ENCODE results near the gene TUBB8. TPM values are rescaled to one million over a fixed set of nuclear protein-coding genes. Genes with fewer than 3 reads are reported as not detected.

TUBB8 gene
- total and polyA plus RNA-seq, 12 donors = 0.04 TPM; not detected in 11

DNA sequence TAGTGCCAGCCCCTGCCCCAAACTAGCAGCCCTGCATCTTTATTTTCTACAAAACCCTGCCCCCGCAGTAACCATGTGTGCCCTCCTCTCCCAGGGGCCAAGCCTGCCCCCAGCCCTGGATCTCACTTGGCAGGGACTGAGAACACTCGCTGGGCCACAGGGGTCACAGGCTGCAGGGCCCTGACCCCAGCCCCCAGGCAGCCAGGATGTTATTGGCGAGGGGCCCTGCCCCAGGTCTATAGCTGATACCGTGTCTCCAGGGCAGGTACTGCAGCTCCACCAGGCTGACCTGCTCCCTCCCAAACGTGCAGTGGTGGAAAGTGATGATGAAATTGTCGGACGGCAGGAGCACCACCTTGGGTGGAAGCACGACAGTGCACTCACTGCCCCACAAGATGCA is 35.9 kb upstream of the TUBB8 start:
- no peaks in the 10 kb centered on the region for H3K9me3 ChIP-seq
- no peak overlapping the region for H3K4me3 ChIP-seq
- no peak overlapping the region for H3K27ac ChIP-seq
- H3K27me3 ChIP-seq = peaks cover 0 to 18% (median 6%) of the 10 kb centered on the region in 7 donors
- 81 to 82% methylated on average over 8 of the region's 8 CpGs for WGBS, 2 donors
- peaks cover 0 to 4% (median 0%) of the 10 kb centered on the region in 9 donors for H3K4me1 ChIP-seq
- intact Hi-C loops (cut with DNase I) = no loop called here
- ATAC-seq = no peak
- no peak for DNase-seq
- H3K36me3 ChIP-seq = no peaks in the 10 kb centered on the region
- TF ChIP-seq, protein P1, sequence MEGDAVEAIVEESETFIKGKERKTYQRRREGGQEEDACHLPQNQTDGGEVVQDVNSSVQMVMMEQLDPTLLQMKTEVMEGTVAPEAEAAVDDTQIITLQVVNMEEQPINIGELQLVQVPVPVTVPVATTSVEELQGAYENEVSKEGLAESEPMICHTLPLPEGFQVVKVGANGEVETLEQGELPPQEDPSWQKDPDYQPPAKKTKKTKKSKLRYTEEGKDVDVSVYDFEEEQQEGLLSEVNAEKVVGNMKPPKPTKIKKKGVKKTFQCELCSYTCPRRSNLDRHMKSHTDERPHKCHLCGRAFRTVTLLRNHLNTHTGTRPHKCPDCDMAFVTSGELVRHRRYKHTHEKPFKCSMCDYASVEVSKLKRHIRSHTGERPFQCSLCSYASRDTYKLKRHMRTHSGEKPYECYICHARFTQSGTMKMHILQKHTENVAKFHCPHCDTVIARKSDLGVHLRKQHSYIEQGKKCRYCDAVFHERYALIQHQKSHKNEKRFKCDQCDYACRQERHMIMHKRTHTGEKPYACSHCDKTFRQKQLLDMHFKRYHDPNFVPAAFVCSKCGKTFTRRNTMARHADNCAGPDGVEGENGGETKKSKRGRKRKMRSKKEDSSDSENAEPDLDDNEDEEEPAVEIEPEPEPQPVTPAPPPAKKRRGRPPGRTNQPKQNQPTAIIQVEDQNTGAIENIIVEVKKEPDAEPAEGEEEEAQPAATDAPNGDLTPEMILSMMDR (IDR thresholded peaks at IDR 0.05) = no peak

DNA sequence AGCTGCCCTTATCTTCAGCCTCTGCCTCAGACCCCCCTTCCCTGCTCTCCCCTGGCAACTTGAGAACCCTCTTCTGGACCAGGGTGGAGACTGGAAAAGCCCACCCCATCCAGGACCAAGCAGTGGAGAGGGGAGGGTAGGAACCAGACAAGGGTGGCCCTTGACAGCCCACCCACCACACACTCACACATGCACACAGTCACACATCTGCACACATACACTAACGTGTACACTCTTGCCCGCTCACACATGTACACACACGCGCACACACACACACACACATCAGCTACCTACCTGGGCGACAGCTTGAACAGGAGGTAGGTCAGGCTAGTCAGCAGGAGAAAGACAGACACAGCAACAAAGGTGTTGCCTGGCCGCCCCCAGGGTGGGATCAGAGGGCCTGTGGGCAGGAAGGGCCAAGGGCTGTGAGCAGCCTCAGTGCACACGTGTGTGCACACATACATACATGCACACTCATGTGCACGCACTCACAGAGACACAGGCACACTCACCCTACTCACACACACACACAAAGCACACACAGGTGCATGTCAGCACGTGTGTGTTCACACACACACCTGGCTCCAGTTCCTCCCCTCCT is 34.9 kb upstream of the TUBB8 start:
- TF ChIP-seq, protein P1 (IDR thresholded peaks at IDR 0.05) = no peak
- Histone ChIP-seq H3K27me3 (peaks cover 0 to 22% (median 6%) of the 10 kb centered on the region in 7 donors), H3K4me3 (no peak overlapping the region), H3K9me3 (no peaks in the 10 kb centered on the region), H3K4me1 (no peaks in the 10 kb centered on the region), H3K36me3 (no peaks in the 10 kb centered on the region), H3K27ac (no peak overlapping the region)
- 87 to 89% methylated on average over 9 of the region's 9 CpGs for WGBS, 2 donors
- no peak for ATAC-seq
- DNase-seq = no peak
- intact Hi-C loops (cut with DNase I) = no loop called here

DNA sequence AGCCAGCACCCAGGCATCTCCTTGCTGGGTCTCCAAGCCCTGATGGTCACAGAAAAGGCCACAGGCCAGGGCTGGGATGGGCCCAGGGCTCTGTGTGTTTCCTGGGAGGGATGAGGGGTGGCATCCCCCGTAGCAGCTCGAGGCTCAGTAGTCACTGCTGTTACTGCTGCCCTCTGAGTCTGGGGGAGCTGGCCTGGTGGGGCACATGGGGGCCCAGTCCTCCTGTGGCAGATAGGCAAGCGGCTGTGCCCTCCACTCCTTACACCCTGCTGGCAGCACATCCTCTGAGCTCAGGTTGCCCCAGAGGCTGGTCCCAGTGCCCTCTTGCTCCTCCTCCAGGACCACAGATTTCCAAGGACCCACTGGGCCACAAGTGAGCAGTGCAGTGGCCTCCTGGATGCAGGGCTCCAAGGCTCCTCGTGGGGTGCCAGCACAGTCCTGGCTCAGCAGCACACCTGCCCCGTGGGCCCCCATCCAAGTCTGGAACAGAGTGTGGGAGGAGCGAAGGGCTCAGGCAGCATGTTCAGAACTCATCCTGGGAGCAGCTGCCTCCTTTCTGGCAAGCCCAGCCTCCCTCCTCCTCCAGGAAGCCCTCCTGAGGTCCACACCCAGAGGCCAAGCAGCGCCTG is 31.5 kb upstream of the TUBB8 start:
- no peak for DNase-seq
- H3K4me1 ChIP-seq = peaks cover 0 to 7% (median 0%) of the 10 kb centered on the region in 9 donors
- TF ChIP-seq, protein P1 (IDR thresholded peaks at IDR 0.05) = no peak
- WGBS, 2 donors = 74 to 82% methylated on average over 7 of the region's 7 CpGs
- no peaks in the 10 kb centered on the region for H3K36me3 ChIP-seq
- intact Hi-C loops (cut with DNase I) = no loop called here
- ATAC-seq = peak in 1 of 8 donors; percentile 17
- no peak overlapping the region for H3K4me3 ChIP-seq
- H3K27me3 ChIP-seq = peaks cover 0 to 35% (median 7%) of the 10 kb centered on the region in 7 donors
- H3K27ac ChIP-seq = no peak overlapping the region
- H3K9me3 ChIP-seq = no peaks in the 10 kb centered on the region

DNA sequence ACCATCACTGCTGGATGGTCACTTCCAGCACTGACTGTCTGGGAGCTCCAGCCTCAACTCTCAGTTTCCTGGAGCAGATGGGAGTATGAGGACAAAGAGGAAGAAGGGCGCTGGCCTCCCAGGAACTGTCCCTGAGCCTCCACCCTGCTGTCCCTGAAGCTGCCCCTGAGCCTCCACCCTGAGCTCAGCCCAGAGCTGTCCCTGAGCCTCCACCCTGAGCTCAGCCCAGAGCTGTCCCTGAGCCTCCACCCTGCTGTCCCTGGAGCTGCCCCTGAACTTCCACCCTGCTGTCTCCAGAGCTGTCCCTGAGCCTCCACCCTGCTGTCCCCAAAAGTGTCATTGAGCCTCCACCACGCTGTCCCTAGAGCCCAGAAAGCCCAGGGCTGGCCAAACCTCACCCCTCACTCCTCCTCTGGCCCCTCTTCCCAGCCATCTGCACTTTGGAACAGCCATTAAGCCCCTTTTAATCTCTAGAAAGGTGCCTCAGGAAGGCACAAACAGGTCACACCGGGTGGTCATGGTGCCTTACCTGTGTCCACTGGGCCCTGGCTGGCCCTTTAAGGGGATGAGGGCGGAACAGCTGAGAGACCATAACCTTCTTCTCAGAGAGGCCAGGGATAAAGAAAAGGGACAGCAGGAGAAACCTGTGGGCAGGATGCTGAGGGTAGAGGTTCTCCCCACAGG is 30.6 kb upstream of the TUBB8 start:
- no peak for ATAC-seq
- TF ChIP-seq, protein P1 (IDR thresholded peaks at IDR 0.05) = no peak
- no peaks in the 10 kb centered on the region for H3K9me3 ChIP-seq
- H3K4me3 ChIP-seq = no peak overlapping the region
- intact Hi-C loops (cut with DNase I) = no loop called here
- H3K27ac ChIP-seq = no peak overlapping the region
- peaks cover 0 to 7% (median 0%) of the 10 kb centered on the region in 9 donors for H3K4me1 ChIP-seq
- peaks cover 0 to 44% (median 8%) of the 10 kb centered on the region in 7 donors for H3K27me3 ChIP-seq
- H3K36me3 ChIP-seq = no peaks in the 10 kb centered on the region
- WGBS, 2 donors = 78 to 86% methylated on average over 4 of the region's 4 CpGs
- DNase-seq = no peak
